OCI-LY1 (cell line): ENCODE results near the gene MAP1LC3C.
A peak's percentile ranks its signal among the peaks of the same experiment; 100 is the strongest.

Source experiments
- EZH2 ChIP-seq: fragments of 200-600 bp; sonication (generic), shearing (Covaris generic); IDR thresholded peaks from 2 replicates; pipeline ENCODE4 v1.8.0; 2017; ENCODE audit warnings: borderline replicate concordance, mixed run types, mild to moderate bottlenecking, antibody characterized with exemption, low read length, moderate library complexity, mixed read lengths
- TF ChIP-seq, protein P1 (sequence below): fragments of 200-600 bp; sonication (generic), shearing (Covaris generic); IDR thresholded peaks from 2 replicates; pipeline ENCODE4 v1.5.1; 2017; ENCODE audit warnings: mild to moderate bottlenecking, antibody characterized with exemption, low read length, moderate library complexity, mixed read lengths

DNA sequence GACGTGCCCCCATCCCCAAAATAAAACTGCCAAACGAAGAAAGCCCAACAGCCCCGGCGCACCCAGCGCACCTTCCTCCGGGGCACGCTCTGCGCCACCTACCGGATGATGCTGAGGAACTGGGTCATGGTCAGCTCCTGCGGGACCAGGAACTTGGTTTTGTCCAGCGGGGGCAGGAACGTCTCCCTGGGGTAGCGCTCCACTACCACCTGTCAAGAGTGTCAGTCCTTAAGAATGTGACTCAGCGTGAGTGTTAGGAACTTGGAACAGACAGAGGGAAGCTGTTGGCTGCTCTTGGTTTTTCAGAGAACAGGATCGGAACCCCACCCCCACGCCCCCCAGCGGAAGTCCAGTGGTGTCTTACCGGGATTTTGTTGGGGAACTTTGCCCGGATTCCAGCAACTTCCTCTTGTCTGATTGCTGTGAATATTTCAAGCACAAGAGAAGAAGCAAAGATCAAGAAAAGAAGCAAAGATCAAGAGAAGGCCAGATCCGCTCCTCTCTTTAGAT, 431 bp downstream of the MAP1LC3C start:
- TF ChIP-seq, protein P1, sequence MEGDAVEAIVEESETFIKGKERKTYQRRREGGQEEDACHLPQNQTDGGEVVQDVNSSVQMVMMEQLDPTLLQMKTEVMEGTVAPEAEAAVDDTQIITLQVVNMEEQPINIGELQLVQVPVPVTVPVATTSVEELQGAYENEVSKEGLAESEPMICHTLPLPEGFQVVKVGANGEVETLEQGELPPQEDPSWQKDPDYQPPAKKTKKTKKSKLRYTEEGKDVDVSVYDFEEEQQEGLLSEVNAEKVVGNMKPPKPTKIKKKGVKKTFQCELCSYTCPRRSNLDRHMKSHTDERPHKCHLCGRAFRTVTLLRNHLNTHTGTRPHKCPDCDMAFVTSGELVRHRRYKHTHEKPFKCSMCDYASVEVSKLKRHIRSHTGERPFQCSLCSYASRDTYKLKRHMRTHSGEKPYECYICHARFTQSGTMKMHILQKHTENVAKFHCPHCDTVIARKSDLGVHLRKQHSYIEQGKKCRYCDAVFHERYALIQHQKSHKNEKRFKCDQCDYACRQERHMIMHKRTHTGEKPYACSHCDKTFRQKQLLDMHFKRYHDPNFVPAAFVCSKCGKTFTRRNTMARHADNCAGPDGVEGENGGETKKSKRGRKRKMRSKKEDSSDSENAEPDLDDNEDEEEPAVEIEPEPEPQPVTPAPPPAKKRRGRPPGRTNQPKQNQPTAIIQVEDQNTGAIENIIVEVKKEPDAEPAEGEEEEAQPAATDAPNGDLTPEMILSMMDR: peak; percentile 83
- no peak for TF ChIP-seq EZH2
